Hematopoietic multipotent progenitor cell treated with erythropoietin and hydrocortisone succinate and interleukin-3 and kit ligand, for 6 days (in vitro differentiated cells): Measurements from ENCODE around the gene MPI.

Source experiments
- DNase-seq: peaks from one replicate; pipeline ENCODE4 v3.0.0-alpha.2; 2015

Gene MPI

GRCh38 chr15:74889883-74890664 is at the start of gene MPI:
TSS of gene MPI (plus strand) at chr15:74890042. CDS start at chr15:74890074, 32 bp downstream.
- peak; percentile 94 for DNase-seq

GRCh38 chr15:74840851-74841775 is 48.7 kb upstream of the MPI start:
- DNase-seq = peak; percentile 64

GRCh38 chr15:74841891-74842373 is 47.9 kb upstream of the MPI start:
- DNase-seq = no peak

- peak; percentile 94 for DNase-seq
Observed at GRCh38 chr15:74842581-74843444, 47.0 kb upstream of the MPI start, which contains the start of gene ULK3. TSS of gene ULK3 (minus strand) at chr15:74843156. CDS start at chr15:74843105, 51 bp downstream.

GRCh38 chr15:74843445-74843828 is 46.4 kb upstream of the MPI start:
- DNase-seq = no peak

- peak; percentile 96 for DNase-seq
Observed at GRCh38 chr15:74843891-74844299, 45.9 kb upstream of the MPI start.

- DNase-seq = peak; percentile 29
Observed at GRCh38 chr15:74844319-74845207, 45.3 kb upstream of the MPI start.

GRCh38 chr15:74845208-74845568 is 44.7 kb upstream of the MPI start:
- peak; percentile 82 for DNase-seq

GRCh38 chr15:74845581-74845980 is 44.3 kb upstream of the MPI start:
- no peak for DNase-seq

- peak; percentile 63 for DNase-seq
Observed at GRCh38 chr15:74847432-74847831, 42.4 kb upstream of the MPI start.

- DNase-seq = no peak
Observed at GRCh38 chr15:74850393-74850792, 39.4 kb upstream of the MPI start.

GRCh38 chr15:74851960-74852359 is 37.9 kb upstream of the MPI start:
- no peak for DNase-seq

- no peak for DNase-seq
Observed at GRCh38 chr15:74854453-74855022, 35.3 kb upstream of the MPI start.

GRCh38 chr15:74855857-74856256 is 34.0 kb upstream of the MPI start:
- DNase-seq = no peak

- DNase-seq = no peak
Observed at GRCh38 chr15:74856537-74856936, 33.3 kb upstream of the MPI start.

- peak; percentile 67 for DNase-seq
Observed at GRCh38 chr15:74857082-74857655, 32.7 kb upstream of the MPI start.

GRCh38 chr15:74857671-74858368 is 32.0 kb upstream of the MPI start:
- DNase-seq = no peak

GRCh38 chr15:74858369-74858740 is 31.5 kb upstream of the MPI start:
- DNase-seq = no peak

GRCh38 chr15:74863239-74864056 is 26.4 kb upstream of the MPI start:
- DNase-seq = no peak
